T47D (cell line): ENCODE results near the gene EIF1AD.
A peak's percentile ranks its signal among the peaks of the same experiment; 100 is the strongest.
"Not testable (repeated sequence)": the region's sequence is repeated elsewhere in the genome, so short reads cannot be mapped to it uniquely, and the experiment has no call there.

Experiments used
- DNase-seq, 2 experiments: peaks; one replicate each; pipeline versions ENCODE4 v3.0.0 to v3.0.0-alpha.2; 2011 to 2012; ENCODE audit warnings: low read depth in 1 of 2, low spot score in 1 of 2
- JUND ChIP-seq: IDR thresholded peaks from 2 replicates; pipeline ENCODE4 v1.6.1; 2012; ENCODE audit warnings: low read depth
- in situ Hi-C: cut with HindIII; loops from 2 replicates; pipeline ENCODE4 v1.10.0; 2016; ENCODE audit warnings: low sequenced_read_pairs, low pct_unique_long_range_greater_than_20kb

The EIF1AD gene

DNA sequence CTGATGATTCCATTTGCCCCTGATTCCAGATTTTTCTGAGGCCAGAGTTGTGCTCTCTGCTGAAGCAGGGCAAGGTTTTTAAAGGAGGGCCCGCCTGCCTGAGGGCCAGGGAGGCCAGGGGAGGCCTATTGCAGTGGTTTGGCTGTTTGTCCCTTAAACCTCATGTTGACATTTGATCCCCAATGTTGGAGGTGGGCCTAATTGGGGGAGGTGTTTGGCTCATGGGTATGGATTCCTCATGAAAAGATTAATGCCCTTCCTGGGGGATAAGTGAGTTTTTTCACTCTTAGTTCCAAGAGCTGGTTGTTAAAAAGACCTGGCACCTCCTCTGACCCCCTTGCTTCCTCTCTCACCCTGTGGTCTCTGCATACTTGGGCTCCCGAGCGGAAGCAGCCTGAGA, 37.8 kb upstream of the EIF1AD start:
- DNase-seq, result no peak
- TF ChIP-seq JUND, result no peak
- in situ Hi-C loops, result no loop called here

DNA sequence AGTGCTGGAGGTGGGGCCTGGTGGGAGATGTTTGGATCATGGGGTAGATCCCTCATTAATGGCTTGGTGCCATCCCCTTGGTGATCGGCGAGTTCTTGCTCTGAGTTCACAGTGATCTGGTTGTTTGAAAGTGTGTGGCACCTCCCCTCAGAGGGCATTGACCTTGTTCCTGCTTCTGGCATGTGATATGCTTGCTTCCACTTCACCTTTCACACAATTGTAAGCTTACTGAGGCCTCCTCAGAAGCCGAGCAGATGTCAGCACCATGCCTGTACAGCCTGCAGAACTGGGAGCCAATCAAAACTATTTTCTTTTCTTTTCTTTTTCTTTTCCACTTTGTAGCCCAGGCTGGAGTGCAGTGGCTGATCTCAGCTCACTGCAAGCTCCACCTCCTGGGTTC, 35.4 kb upstream of the EIF1AD start:
- no peak for TF ChIP-seq JUND
- DNase-seq, result no peak
- in situ Hi-C loops, result no loop called here

DNA sequence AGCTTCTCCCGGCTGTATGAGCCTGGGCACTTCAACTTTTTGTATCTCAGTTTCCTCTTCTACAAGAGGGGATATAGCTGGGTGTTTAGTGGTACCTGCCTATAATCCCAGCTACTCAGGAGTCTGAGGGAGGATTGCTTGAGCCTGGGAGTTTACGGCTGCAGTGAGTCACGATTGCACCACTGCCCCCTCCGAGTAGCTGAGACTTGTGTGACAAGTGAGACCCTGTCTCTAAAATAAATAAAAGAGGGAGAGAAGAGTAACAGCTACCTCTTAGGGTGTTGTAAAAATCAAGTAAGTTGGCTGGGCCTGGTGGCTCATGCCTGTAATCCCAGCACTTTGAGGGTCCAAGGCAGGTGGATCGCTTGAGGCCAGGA, 34.4 kb upstream of the EIF1AD start:
- in situ Hi-C loops, result no loop called here
- DNase-seq, result no peak
- TF ChIP-seq JUND, result no peak

DNA sequence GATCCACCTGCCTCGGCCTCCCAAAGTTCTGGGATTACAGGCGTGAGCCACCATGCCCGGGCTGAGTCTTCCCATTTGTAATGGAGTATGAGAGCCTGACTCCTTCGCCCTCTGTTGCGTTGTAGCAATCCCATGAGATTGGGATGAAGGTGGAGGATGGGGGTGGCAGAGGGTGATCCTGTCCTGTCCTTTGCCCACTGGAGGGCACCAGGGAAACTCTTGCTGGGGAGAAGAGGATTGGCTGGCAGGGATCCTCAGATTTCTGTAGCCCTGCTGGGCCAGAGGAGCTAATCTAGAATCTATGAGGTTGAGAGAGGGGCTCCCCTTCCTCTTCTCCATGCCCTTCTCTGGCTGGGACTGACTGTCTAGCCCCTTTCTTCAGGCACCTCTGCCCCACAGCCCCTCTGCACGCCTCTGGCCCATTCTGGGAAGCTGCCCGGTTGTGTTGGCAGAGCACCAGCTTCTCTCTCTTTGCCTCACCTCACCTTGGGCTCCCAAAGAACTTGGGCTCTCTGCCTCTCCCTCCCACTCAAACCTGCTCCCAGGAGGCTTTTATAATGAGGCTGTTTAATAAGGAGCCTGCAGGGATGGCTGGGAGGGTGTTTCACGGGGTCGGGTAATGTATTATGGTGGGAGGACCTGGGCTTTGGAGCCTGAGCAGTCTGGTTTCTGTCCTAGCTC, 33.8 kb upstream of the EIF1AD start:
- in situ Hi-C loops, result no loop called here
- no peak for TF ChIP-seq JUND
- no peak for DNase-seq

DNA sequence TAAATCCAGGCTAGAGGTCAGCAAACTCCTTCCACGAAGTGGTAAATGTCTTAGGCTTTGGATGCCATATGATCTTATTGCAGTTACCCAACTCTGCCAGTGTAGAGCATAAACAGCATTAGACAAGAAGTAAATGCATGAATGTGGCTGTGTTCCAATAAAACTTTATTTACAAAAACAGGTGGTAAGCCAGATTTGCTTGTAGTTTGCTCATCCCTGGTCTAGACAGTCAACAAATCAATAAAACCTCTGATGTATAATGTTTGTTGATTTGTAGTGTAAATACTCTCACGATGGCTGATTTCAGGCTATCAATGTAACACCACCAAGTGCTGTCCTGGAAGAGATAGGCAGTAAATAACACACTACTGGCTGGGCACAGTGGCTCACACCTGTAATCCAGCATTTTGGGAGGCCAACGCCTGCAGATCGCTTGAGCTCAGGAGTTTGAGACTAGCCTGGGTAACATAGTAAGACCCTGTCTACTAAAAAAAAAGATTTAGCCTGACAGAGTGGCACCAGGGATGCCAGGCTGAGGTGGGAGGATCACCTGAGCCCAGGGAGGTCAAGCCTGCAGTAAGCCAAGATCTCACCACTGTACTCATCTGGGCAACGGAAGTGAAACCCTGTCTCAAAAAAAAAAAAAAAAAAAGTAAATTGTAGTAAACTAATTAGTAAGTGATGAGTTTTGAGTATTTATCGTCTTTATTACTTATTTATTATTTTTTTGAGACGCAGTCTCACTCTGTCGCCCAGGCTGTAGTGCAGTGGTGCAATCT, 31.2 kb upstream of the EIF1AD start:
- TF ChIP-seq JUND, result no peak
- peak in 1 of 2 experiments; percentile 41 for DNase-seq
- in situ Hi-C loops, result no loop called here

DNA sequence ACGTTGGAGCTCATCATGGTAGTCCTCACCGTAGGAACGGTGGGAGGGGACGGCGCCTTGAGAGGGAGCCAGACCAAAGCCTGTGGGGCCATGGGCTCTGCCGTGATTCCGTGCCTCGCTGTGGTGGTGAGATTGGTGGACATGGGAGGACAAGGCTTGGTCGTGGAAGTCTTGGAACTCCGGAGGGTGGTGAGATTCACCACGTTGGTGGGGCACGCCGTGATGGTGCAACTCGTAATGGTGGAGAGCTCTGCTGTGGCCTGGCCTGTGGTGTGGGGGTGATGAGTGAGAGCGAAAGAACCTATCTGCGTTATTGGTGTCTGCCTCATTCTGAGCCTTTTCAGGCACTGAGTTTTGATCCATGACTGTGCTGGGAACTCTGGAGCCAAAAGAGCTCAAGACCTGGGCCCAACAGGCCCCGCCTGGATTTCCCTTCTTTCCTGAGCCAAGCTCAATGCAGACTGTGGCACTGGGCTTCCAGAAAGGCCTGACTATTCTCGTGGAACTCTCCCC, 24.1 kb upstream of the EIF1AD start, which contains the start of gene CATSPER1:
Gene CATSPER1, minus strand, starts transcription at position 463 of the 513 bp plus-strand sequence. Its CDS starts 100 bp downstream, at position 363.
- DNase-seq, result no peak
- TF ChIP-seq JUND, result no peak
- in situ Hi-C loops, result no loop called here

DNA sequence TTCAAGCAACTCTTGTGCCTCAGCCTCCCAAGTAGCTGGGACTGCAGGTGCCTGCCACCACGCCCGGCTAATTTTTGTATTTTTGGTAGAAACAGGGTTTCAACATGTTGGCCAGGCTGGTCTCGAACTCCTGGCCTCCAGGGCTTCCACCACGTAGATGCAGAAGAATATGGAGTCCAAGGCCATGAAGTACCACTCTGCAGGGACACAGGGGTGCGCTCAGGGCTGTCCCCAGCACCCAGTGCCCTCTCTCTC, 21.2 kb upstream of the EIF1AD start:
- DNase-seq, in situ Hi-C loops: not testable (repeated sequence)

DNA sequence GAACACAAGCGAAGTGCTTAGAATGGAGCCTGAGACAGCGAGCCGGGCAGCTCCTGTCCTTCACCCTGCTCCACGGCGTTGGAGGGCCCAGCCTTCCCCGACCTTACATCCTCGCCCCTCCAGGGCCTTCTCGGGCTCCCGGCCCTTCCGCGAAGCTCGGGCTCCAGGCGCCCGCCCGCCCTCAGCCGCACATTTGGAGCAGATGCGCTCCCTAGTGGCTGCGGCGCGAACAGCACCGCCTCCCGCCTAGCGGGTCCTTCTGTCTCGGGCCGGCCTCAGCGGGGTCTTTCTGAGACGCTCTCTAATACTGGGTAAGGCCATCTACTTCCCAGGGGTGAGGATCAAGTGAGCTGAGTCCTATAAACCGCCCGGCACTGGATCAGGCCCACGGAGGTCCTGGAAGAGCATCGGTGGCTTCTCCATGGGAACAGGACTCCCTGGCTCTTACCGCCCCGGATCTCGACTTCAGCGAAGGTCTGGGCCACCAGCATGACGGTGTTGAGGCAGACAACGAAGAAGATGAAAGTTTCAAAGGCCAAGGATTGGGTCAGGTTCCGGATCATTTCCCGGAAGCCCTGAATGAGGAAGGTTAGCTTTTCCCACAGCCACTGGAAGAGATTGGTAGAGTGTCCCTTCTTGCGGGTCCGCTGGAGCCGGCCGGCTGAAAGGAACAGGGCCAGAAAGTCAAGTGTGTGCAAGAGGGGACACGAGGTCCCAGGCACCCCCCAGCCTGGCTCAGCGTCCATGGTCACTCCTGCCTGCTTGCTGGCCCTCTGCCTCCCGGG, 20.6 kb upstream of the EIF1AD start:
- DNase-seq, result peak; percentile 73 to 87
- in situ Hi-C loops, result no loop called here
- no peak for TF ChIP-seq JUND

DNA sequence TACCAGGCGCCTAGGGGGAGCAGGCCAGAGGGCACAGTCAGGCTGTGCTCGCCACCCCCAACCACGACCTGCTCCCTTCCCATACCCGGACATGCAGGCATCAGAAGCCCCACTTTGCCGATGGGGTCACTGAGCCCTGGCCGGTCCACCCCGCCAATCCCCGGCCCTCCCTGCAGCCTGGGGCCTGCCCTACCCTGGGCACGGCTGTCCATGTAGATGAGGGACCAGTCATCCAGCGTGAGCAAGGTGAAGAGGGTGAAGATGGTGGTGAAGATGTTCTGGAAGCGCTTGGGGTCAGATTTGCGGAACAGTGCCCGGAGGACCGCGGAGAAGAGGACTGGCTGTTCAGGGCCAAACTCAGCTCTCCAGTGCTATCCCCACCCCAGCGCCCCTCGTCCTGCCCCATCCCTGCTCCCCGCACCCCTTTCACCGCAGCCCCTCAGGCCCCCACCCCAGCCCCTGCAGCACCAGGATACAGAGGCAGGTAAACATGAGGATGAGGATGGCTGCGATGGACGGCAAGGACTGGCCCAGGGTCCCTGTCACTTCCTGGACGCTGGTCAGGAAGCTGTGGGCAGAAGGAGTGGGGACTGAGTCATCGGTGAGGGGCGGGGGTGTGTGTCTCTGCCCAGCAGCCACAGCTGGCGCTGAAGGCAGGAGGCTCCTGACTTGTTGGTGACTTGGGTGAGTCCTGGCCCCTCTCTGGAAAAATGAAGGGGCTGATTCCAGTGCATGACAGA, 18.8 kb upstream of the EIF1AD start:
- TF ChIP-seq JUND, result no peak
- DNase-seq, result no peak
- in situ Hi-C loops, result no loop called here

DNA sequence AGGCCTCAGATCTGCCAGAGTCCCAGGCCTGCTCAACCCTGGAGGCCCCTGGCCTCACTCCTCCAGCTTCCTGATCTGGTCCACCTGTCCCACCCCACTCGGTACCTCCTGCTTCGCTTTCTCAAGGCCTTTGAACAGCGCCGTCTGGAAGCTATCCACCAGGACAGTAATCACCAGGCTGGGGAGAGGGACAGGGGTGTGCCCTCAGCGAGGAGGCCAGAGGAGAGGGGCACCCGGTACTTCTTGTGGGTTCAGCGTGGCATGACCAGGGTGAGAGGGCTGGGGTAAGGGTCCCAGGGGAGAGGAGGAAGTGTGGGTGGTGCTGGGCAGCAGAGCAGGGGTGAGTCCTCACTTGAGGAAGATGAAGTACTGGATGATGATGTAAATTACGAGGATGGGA, 18.3 kb upstream of the EIF1AD start:
- in situ Hi-C loops, result no loop called here
- no peak for TF ChIP-seq JUND
- no peak for DNase-seq

DNA sequence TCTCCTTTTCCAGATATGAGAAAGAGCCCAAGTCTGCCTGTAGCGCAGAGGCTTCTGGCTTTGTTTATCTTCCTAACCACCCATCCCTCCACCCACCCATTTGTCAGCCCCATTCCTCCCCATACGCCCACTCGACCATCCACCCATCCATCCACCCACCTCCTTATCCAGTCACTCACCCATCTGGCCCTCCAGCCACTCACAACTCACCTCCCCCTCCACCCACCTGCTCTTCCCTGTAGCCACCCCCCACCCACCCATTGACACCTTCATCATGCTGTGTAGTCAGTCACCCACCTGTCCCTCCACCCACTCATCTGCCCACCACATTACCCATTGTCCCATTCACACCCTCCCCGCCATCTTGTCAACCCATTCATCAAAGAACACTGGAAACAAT, 15.4 kb upstream of the EIF1AD start:
- no peak for TF ChIP-seq JUND
- no peak for DNase-seq
- in situ Hi-C loops, result no loop called here

DNA sequence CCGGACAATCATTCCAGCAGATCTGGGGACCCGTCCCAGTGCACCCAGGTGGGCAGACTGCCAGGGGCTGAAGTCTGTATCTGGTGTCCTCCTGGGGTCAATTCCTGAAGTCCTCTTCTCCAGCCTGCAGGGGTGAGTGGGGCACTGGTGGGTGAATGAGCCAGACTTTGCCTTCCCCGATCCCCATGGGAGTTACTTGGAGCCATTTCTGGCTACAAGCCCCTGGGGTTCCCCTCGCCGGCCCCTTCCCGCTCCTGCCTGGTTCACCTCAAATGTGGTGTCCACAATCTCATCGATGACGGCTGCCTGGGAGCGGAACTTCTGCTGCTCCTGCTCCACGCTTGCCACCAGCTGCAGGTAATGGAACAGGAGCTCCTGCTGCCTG, 14.8 kb upstream of the EIF1AD start:
- no peak for DNase-seq
- in situ Hi-C loops, result no loop called here
- no peak for TF ChIP-seq JUND
